Measurements from ENCODE around the gene NYNRIN.

NYNRIN gene

GRCh38 chr14:24390701-24391468 is 7.9 kb upstream of the NYNRIN start:
- Histone ChIP-seq H3K9me3 (no peaks in the 10 kb centered on the region), H3K36me3 (replicated peaks) (no peaks in the 10 kb centered on the region), H3K4me1 (no peaks in the 10 kb centered on the region), H3K27me3 (ENCODE audit: low read depth) (peaks cover 11% of the 10 kb centered on the region), H3K4me3 (no peak overlapping the region)
- DNase-seq (ENCODE audit: low spot score in 2 of 2), result no peak
- in situ Hi-C loops (cut with MboI; ENCODE audit: low sequenced_read_pairs), result no loop called here

DNA sequence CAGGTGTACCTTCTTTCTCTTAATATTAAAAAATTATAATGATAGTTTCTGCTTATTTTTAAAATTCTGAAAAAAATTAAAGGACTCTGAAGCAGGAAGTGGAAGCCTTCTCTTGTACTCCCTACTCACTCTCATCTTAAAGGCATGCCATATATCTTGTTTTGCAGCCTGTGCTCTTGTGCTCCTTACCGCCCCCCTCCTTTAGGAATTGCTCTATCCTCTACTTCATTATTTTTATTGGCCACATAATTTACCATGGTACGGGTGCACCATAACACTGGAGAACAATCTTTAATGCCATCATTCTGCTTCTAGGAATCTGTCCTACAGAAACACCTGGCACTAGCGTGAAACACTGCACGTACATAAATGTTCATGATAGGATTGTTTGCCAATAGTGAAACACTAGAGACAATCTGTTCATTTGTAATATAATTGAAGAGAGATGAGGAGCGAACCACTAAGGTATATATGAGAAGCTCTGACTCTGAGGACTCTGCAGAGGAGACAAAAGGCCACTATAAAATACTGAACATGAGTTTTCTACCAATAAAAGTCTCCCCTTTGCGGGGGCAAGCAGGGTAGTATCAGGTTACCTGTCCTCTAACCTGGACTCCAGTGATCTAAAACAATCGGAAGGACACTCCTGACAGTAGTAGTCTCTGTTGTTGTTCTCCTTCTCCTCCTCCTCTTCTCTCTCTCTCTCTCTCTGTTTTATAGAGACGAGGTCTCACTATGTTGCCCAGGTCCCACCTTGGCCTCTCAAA is 6.3 kb upstream of the NYNRIN start:
- no peaks in the 10 kb centered on the region for H3K4me1 ChIP-seq
- no peak overlapping the region for H3K4me3 ChIP-seq
- no peaks in the 10 kb centered on the region for H3K9me3 ChIP-seq
- no peaks in the 10 kb centered on the region for H3K36me3 ChIP-seq (replicated peaks)
- DNase-seq (ENCODE audit: low spot score in 2 of 2), result no peak
- H3K27me3 ChIP-seq (ENCODE audit: low read depth), result peaks cover 11% of the 10 kb centered on the region
- in situ Hi-C loops (cut with MboI; ENCODE audit: low sequenced_read_pairs), result no loop called here

DNA sequence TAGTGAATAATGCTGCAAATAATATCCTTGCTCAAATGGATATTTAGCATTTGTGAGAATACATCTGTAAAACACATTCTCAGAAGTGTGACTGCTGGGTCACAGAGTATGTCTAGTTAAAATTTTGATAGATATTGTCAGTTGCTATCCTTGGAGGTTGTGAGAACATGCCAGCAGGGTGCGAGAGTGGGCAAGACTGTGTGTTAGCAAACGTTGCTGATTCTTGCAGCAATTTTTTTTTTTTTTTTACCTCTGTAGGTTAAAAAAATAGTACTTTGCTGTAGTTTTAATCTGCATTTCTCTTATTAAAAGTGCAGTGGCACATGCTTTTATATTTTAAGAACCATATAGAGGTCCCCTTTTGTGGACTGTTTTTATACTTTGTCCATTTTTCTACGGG is 4.5 kb upstream of the NYNRIN start:
- in situ Hi-C loops (cut with MboI; ENCODE audit: low sequenced_read_pairs), result no loop called here
- Histone ChIP-seq H3K4me1 (peaks cover 2% of the 10 kb centered on the region), H3K9me3 (no peaks in the 10 kb centered on the region), H3K27me3 (ENCODE audit: low read depth) (peaks cover 5% of the 10 kb centered on the region; the same call in 1 of the 2 replicates), H3K4me3 (no peak overlapping the region), H3K36me3 (replicated peaks) (no peaks in the 10 kb centered on the region)
- DNase-seq (ENCODE audit: low spot score in 2 of 2), result no peak

GRCh38 chr14:24395609-24396582 is 2.9 kb upstream of the NYNRIN start:
- DNase-seq (ENCODE audit: low spot score in 2 of 2), result no peak
- H3K4me1 ChIP-seq, result peaks cover 8% of the 10 kb centered on the region
- H3K27me3 ChIP-seq (ENCODE audit: low read depth), result 0 out of 2 replicates have a peak, but pooled peaks cover 2% of the 10 kb centered on the region
- H3K4me3 ChIP-seq, result no peak overlapping the region
- H3K9me3 ChIP-seq, result no peaks in the 10 kb centered on the region
- in situ Hi-C loops (cut with MboI; ENCODE audit: low sequenced_read_pairs), result no loop called here
- no peaks in the 10 kb centered on the region for H3K36me3 ChIP-seq (replicated peaks)

DNA sequence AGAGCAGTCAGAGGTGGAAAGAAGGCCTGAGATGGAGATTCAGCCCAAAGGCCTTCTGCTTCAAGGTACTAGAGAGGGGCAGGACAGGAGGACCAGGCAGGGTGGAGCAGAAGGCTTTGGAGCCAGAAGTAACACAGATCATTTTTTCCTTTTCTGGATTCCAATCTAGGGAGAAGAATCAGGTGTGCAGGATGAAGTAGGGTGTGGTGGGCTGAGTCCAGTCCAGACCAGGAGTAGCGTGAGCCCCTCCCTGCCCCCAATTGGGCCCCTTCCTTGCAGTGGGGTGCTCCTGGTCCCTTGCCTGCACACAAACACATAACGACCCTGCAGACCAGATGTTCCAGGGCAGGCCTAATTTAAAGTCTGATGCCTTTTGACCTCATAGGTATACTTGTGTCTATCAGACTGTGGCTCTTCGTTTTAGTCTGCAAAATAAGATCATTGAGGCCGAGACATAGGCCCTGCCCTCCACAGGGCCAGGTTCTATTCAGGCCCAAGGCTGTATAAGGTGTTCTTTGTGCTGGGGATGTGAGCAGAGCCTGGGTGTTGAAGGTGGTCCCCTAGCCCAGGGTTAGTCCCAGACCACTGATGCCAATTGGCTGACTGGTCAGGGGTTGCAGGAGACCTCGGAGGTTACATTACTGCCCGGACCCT is 1.0 kb upstream of the NYNRIN start:
- Histone ChIP-seq H3K9me3 (no peaks in the 10 kb centered on the region), H3K27me3 (ENCODE audit: low read depth) (no peaks in the 10 kb centered on the region), H3K4me3 (no peak overlapping the region), H3K36me3 (replicated peaks) (no peaks in the 10 kb centered on the region), H3K4me1 (peaks cover 8% of the 10 kb centered on the region)
- no peak for DNase-seq (ENCODE audit: low spot score in 2 of 2)
- in situ Hi-C loops (cut with MboI; ENCODE audit: low sequenced_read_pairs), result no loop called here

GRCh38 chr14:24398293-24398652 is 530 bp upstream of the NYNRIN start:
- Histone ChIP-seq H3K9me3 (no peaks in the 10 kb centered on the region), H3K4me3 (no peak overlapping the region), H3K4me1 (peaks cover 8% of the 10 kb centered on the region), H3K27me3 (ENCODE audit: low read depth) (no peaks in the 10 kb centered on the region), H3K36me3 (replicated peaks) (no peaks in the 10 kb centered on the region)
- in situ Hi-C loops (cut with MboI; ENCODE audit: low sequenced_read_pairs), result no loop called here
- no peak for DNase-seq (ENCODE audit: low spot score in 2 of 2)

DNA sequence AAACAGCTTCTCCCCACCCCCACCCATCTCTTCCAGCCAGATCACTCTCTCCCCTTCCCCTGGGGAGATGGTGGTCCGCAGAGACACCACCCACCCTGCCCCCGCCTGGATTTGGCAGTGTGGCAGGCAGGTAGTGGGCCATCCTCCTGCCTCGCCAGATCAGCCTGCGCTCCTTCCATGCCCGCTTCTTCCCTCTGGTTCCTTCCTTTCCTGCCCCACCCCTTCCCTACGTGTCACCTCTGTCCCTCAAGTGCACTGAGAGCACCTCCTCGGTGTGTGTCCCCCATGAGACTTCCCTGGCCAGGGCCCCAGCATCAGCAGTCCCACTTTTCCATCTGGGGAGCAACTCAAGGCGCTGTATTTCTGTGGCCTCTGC is 632 bp downstream of the NYNRIN start:
- in situ Hi-C loops (cut with MboI; ENCODE audit: low sequenced_read_pairs), result no loop called here
- no peaks in the 10 kb centered on the region for H3K27me3 ChIP-seq (ENCODE audit: low read depth)
- peaks cover 15% of the 10 kb centered on the region for H3K4me1 ChIP-seq
- no peaks in the 10 kb centered on the region for H3K36me3 ChIP-seq (replicated peaks)
- H3K9me3 ChIP-seq, result no peaks in the 10 kb centered on the region
- no peak for DNase-seq (ENCODE audit: low spot score in 2 of 2)
- H3K4me3 ChIP-seq, result peak overlapping the region; percentile 31

- in situ Hi-C loops (cut with MboI; ENCODE audit: low sequenced_read_pairs), result no loop called here
- Histone ChIP-seq H3K4me1 (peaks cover 22% of the 10 kb centered on the region), H3K9me3 (no peaks in the 10 kb centered on the region), H3K27me3 (ENCODE audit: low read depth) (no peaks in the 10 kb centered on the region), H3K36me3 (replicated peaks) (no peaks in the 10 kb centered on the region), H3K4me3 (no peak overlapping the region)
- no peak for DNase-seq (ENCODE audit: low spot score in 2 of 2)
These were observed 1.4 kb downstream of the NYNRIN start for GRCh38 chr14:24399999-24400718.

GRCh38 chr14:24401810-24402702 is 3.3 kb downstream of the NYNRIN start:
- H3K27me3 ChIP-seq (ENCODE audit: low read depth), result no peaks in the 10 kb centered on the region
- no peaks in the 10 kb centered on the region for H3K36me3 ChIP-seq (replicated peaks)
- no peak overlapping the region for H3K4me3 ChIP-seq
- H3K9me3 ChIP-seq, result no peaks in the 10 kb centered on the region
- DNase-seq (ENCODE audit: low spot score in 2 of 2), result no peak
- in situ Hi-C loops (cut with MboI; ENCODE audit: low sequenced_read_pairs), result no loop called here
- H3K4me1 ChIP-seq, result peaks cover 23% of the 10 kb centered on the region

GRCh38 chr14:24403294-24403998 is 4.6 kb downstream of the NYNRIN start:
- in situ Hi-C loops (cut with MboI; ENCODE audit: low sequenced_read_pairs), result no loop called here
- no peaks in the 10 kb centered on the region for H3K36me3 ChIP-seq (replicated peaks)
- no peak for DNase-seq (ENCODE audit: low spot score in 2 of 2)
- no peaks in the 10 kb centered on the region for H3K27me3 ChIP-seq (ENCODE audit: low read depth)
- H3K9me3 ChIP-seq, result no peaks in the 10 kb centered on the region
- peaks cover 23% of the 10 kb centered on the region for H3K4me1 ChIP-seq
- H3K4me3 ChIP-seq, result no peak overlapping the region

DNA sequence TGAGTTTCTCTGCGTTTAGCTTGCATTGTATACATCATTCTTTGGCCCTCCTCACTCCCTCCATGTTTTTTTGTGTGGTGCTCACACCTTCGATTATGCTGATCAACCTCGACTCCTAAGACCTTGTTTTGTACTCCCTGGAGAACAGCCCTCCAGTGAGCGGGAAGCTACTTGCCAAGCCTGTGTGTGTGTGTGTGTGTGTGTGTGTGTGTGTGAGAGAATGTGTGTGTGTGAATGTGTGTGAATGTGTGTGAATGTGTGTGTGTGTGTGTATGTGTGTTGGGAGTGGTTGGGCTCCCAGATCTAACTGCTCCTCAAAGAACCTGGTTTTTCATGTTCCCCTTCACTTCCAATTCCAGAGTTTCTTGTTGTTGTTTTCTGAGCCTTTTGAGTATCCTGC is 6.0 kb downstream of the NYNRIN start:
- Histone ChIP-seq H3K9me3 (no peaks in the 10 kb centered on the region), H3K27me3 (ENCODE audit: low read depth) (no peaks in the 10 kb centered on the region), H3K4me3 (no peak overlapping the region), H3K36me3 (replicated peaks) (no peaks in the 10 kb centered on the region), H3K4me1 (peaks cover 15% of the 10 kb centered on the region)
- no peak for DNase-seq (ENCODE audit: low spot score in 2 of 2)
- in situ Hi-C loops (cut with MboI; ENCODE audit: low sequenced_read_pairs), result no loop called here

GRCh38 chr14:24406416-24406815 is 7.6 kb downstream of the NYNRIN start:
- H3K4me1 ChIP-seq, result peaks cover 15% of the 10 kb centered on the region
- no peaks in the 10 kb centered on the region for H3K36me3 ChIP-seq (replicated peaks)
- H3K4me3 ChIP-seq, result no peak overlapping the region
- no peak for DNase-seq (ENCODE audit: low spot score in 2 of 2)
- H3K27me3 ChIP-seq (ENCODE audit: low read depth), result no peaks in the 10 kb centered on the region
- in situ Hi-C loops (cut with MboI; ENCODE audit: low sequenced_read_pairs), result no loop called here
- no peaks in the 10 kb centered on the region for H3K9me3 ChIP-seq
